SK-N-SH (cell line): ENCODE measurements around the gene FGF18. TPM values are rescaled to one million over a fixed set of nuclear protein-coding genes. Genes with fewer than 3 reads are reported as not detected.

ENCODE experiments used
- CTCF ChIA-PET: fragments of 300-600, 350-600 bp; formaldehyde crosslinking; extraction: SDS; loops from one replicate; lab custom pipeline; 2021; lab: Yijun Ruan, JAX
- POLR2A ChIA-PET: fragments of 350-600 bp; sonication (Branson Sonifier 250); formaldehyde crosslinking; extraction: SDS; loops from one replicate; lab custom pipeline; 2020; ENCODE audit warnings: antibody characterized with exemption, inconsistent platforms; lab: Yijun Ruan, JAX
- DNase-seq: peaks from one replicate; pipeline ENCODE4 v3.0.0; 2012
- H2AFZ ChIP-seq: fragments of 200-600 bp; sonication (generic); 2 replicates; pipeline ENCODE4 v1.8.1; 2016; ENCODE audit warnings: antibody characterized with exemption, mild to moderate bottlenecking, low read depth
- H3F3A ChIP-seq: fragments of 200-600 bp; sonication (generic); replicated peaks from 2 replicates; pipeline ENCODE3; 2016; ENCODE audit warnings: antibody characterized with exemption, mild to moderate bottlenecking; ENCODE audit not compliant: insufficient read depth
- H3K27ac ChIP-seq, 2 experiments: fragments of 200-500 bp in 1 of 2; fragments of 200-600 bp in 1 of 2; sonication (Bioruptor generic) in 1 of 2; sonication (generic), shearing (Covaris generic) in 1 of 2; 2 replicates each; pipeline versions ENCODE4 v1.5.1 to v1.6.1; 2014 to 2016; ENCODE audit warnings: low read depth in 2 of 2, inconsistent platforms in 1 of 2, low read length in 1 of 2, mild to moderate bottlenecking in 1 of 2, mixed read lengths in 1 of 2
- H3K27me3 ChIP-seq: fragments of 200-600 bp; sonication (generic), shearing (Covaris generic); 2 replicates; pipeline ENCODE4 v1.6.1; 2016; ENCODE audit warnings: mixed run types; ENCODE audit not compliant: insufficient read depth
- H3K36me3 ChIP-seq, 2 experiments: fragments of 200-500 bp in 1 of 2; fragments of 200-600 bp in 1 of 2; sonication (Bioruptor generic) in 1 of 2; sonication (generic) in 1 of 2; replicated peaks in 1 of 2; 2 replicates each; pipeline versions ENCODE3 to v1.5.1; 2014 to 2016; ENCODE audit warnings: low read length in 1 of 2, mild to moderate bottlenecking in 1 of 2; ENCODE audit not compliant: insufficient read depth in 2 of 2, control insufficient read depth in 1 of 2
- H3K4me1 ChIP-seq, 2 experiments: fragments of 200-500 bp in 1 of 2; fragments of 200-600 bp in 1 of 2; sonication (Bioruptor generic) in 1 of 2; sonication (generic), shearing (Covaris generic) in 1 of 2; 2 replicates each; pipeline versions ENCODE4 v1.5.1 to v1.6.1; 2014 to 2016; ENCODE audit warnings: low read depth in 1 of 2, low read length in 1 of 2, mixed run types in 1 of 2; ENCODE audit not compliant: insufficient read depth in 2 of 2, control insufficient read depth in 1 of 2
- H3K4me2 ChIP-seq: fragments of 200-600 bp; sonication (generic), shearing (Covaris generic); 2 replicates; pipeline ENCODE4 v1.6.1; 2017; ENCODE audit warnings: mixed run types
- H3K4me3 ChIP-seq, 2 experiments: fragments of 200-500 bp in 1 of 2; fragments of 200-600 bp in 1 of 2; sonication (Bioruptor generic) in 1 of 2; sonication (generic), shearing (Covaris generic) in 1 of 2; 2 replicates each; pipeline versions ENCODE4 v1.5.1 to v1.8.1; 2014 to 2016; ENCODE audit warnings: low read depth in 2 of 2, inconsistent platforms in 1 of 2, low read length in 1 of 2, mild to moderate bottlenecking in 1 of 2, mixed read lengths in 1 of 2, moderate library complexity in 1 of 2
- H3K79me2 ChIP-seq: fragments of 200-600 bp; sonication (generic); 2 replicates; pipeline ENCODE4 v1.8.1; 2017; ENCODE audit warnings: mild to moderate bottlenecking; ENCODE audit not compliant: insufficient read depth
- H3K9ac ChIP-seq: fragments of 200-600 bp; sonication (generic); 2 replicates; pipeline ENCODE4 v1.6.1; 2017; ENCODE audit warnings: mixed run types
- H3K9me2 ChIP-seq: fragments of 200-600 bp; sonication (generic); 2 replicates; pipeline ENCODE4 v1.6.1; 2017; ENCODE audit warnings: mixed run types
- H3K9me3 ChIP-seq: fragments of 200-600 bp; sonication (generic); 2 replicates; pipeline ENCODE4 v1.6.1; 2017; ENCODE audit warnings: mixed run types, mild to moderate bottlenecking, moderate library complexity
- H4K20me1 ChIP-seq: fragments of 200-600 bp; sonication (generic); 2 replicates; pipeline ENCODE4 v1.6.1; 2017; ENCODE audit warnings: mild to moderate bottlenecking, mixed run types; ENCODE audit not compliant: insufficient read depth
- CHD2 ChIP-seq: fragments of 150-350 bp; IDR thresholded peaks from 2 replicates; pipeline ENCODE4 v1.6.1; 2018; ENCODE audit warnings: low read length; ENCODE audit not compliant: partially characterized antibody
- ELF1 ChIP-seq: IDR thresholded peaks from 2 replicates; pipeline ENCODE4 v1.4.0; 2012
- EZH2phosphoT487 ChIP-seq: fragments of 200-600 bp; sonication (generic); IDR thresholded peaks from 2 replicates; pipeline ENCODE4 v1.6.1; 2017; ENCODE audit warnings: low read depth, mixed run types, mild to moderate bottlenecking, antibody characterized with exemption, moderate library complexity, borderline replicate concordance
- FOSL2 ChIP-seq: IDR thresholded peaks from 2 replicates; pipeline ENCODE4 v1.4.0; 2012; ENCODE audit warnings: low read depth, mild to moderate bottlenecking, moderate library complexity, borderline replicate concordance
- FOXJ3 ChIP-seq: sonication (generic); formaldehyde crosslinking; IDR thresholded peaks from 2 replicates; pipeline ENCODE4 v1.5.1; 2020; ENCODE audit warnings: mild to moderate bottlenecking, missing genetic modification reagents
- GABPA ChIP-seq: IDR thresholded peaks from 2 replicates; pipeline ENCODE4 v1.4.0; 2012; ENCODE audit warnings: low read depth, mild to moderate bottlenecking
- GATA2 ChIP-seq: sonication (generic); formaldehyde crosslinking; IDR thresholded peaks from 2 replicates; pipeline ENCODE4 v1.5.0; 2020; ENCODE audit warnings: mild to moderate bottlenecking, missing genetic modification reagents
- JUND ChIP-seq: IDR thresholded peaks from 2 replicates; pipeline ENCODE4 v1.4.0; 2012
- MEF2A ChIP-seq: IDR thresholded peaks from 2 replicates; pipeline ENCODE4 v1.4.0; 2012; ENCODE audit warnings: low read depth, borderline replicate concordance
- MXI1 ChIP-seq: IDR thresholded peaks from 2 replicates; pipeline ENCODE4 v1.6.1; 2012; ENCODE audit warnings: mild to moderate bottlenecking, low read depth, low read length, improper control_type of control experiment
- RCOR1 ChIP-seq: fragments of 150-350 bp; IDR thresholded peaks from 2 replicates; pipeline ENCODE4 v1.6.1; 2017; ENCODE audit warnings: antibody characterized with exemption, low read length
- RXRA ChIP-seq: IDR thresholded peaks from 2 replicates; pipeline ENCODE4 v1.4.0; 2012; ENCODE audit warnings: low read depth, mild to moderate bottlenecking, borderline replicate concordance
- TEAD4 ChIP-seq: IDR thresholded peaks from 2 replicates; pipeline ENCODE4 v1.4.0; 2012; ENCODE audit warnings: mild to moderate bottlenecking, borderline replicate concordance; ENCODE audit not compliant: insufficient read depth
- WGBS: methylation state at CpG from one replicate; pipeline ENCODE4 v1.1.6; 2017; ENCODE audit warnings: low lambda C conversion rate; 5-methylcytosine and 5-hydroxymethylcytosine counted together
- polyA plus RNA-seq, 3 experiments: library from polyadenylated mRNA; depleted of rRNA; stranded (reverse); fragments of >200 nt; gene quantifications; 2 replicates each; pipeline ENCODE4 v1.2.3, GENCODE V29; 2012
- TF ChIP-seq, protein P1 (sequence below): IDR thresholded peaks from 2 replicates; pipeline ENCODE4; 2012
- TF ChIP-seq, protein P2 (sequence below): IDR thresholded peaks from 2 replicates; pipeline ENCODE4 v1.4.0; 2012; ENCODE audit warnings: low read depth, borderline replicate concordance
- TF ChIP-seq, protein P3 (sequence below): IDR thresholded peaks from 2 replicates; pipeline ENCODE4 v1.4.0; 2012; ENCODE audit warnings: low read depth, borderline replicate concordance
- TF ChIP-seq, protein P4 (sequence below): IDR thresholded peaks from 2 replicates; pipeline ENCODE4 v1.4.0; 2012; ENCODE audit warnings: low read depth

Gene FGF18
- polyA plus RNA-seq, 1 of the 3 experiments (the other 2 are of a cell fraction), result 0.89 TPM

DNA sequence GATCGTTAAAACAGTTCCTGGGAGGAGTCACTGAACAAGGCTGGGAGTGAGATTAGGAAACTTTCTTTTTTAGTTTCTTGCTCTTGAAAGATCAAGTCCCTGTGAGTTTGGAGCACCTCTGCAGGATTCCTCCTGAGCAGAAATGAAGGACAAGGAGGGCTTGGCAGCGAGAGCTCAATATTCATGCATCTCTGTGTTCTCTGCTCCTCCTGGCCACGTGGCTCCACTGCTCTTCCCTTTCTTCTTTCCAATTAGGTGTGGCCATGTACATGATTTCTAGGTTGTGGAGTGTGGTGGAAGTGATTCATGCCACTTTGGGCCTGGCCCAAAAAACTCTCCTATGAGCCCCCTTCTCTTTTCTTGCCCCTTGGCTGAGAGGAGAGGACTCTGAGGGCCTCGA lies 67.2 kb downstream of the FGF18 start:
- Histone ChIP-seq H3K27me3 (no peaks in the 10 kb centered on the region), H3K27ac (no peak overlapping the region), H3K4me3 (no peak overlapping the region), H4K20me1 (no peaks in the 10 kb centered on the region), H3K4me1 (no peaks in the 10 kb centered on the region), H3K36me3 (no peaks in the 10 kb centered on the region), H3K4me2 (no peak overlapping the region), H3F3A (no peaks in the 10 kb centered on the region)
- CTCF ChIA-PET, result no interaction called here
- 92% methylated on average over 4 of the region's 4 CpGs for WGBS
- TF ChIP-seq EZH2phosphoT487 (no peak), CHD2 (no peak), GATA2 (CRISPR knock-in tag) (no peak), MEF2A (no peak), ELF1 (no peak), RXRA (no peak), FOSL2 (no peak), JUND (no peak), GABPA (no peak), FOXJ3 (CRISPR knock-in tag) (no peak), RCOR1 (no peak)
- TF ChIP-seq, protein P1, sequence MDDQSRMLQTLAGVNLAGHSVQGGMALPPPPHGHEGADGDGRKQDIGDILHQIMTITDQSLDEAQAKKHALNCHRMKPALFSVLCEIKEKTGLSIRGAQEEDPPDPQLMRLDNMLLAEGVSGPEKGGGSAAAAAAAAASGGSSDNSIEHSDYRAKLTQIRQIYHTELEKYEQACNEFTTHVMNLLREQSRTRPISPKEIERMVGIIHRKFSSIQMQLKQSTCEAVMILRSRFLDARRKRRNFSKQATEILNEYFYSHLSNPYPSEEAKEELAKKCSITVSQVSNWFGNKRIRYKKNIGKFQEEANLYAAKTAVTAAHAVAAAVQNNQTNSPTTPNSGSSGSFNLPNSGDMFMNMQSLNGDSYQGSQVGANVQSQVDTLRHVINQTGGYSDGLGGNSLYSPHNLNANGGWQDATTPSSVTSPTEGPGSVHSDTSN, result no peak
- TF ChIP-seq, protein P2, sequence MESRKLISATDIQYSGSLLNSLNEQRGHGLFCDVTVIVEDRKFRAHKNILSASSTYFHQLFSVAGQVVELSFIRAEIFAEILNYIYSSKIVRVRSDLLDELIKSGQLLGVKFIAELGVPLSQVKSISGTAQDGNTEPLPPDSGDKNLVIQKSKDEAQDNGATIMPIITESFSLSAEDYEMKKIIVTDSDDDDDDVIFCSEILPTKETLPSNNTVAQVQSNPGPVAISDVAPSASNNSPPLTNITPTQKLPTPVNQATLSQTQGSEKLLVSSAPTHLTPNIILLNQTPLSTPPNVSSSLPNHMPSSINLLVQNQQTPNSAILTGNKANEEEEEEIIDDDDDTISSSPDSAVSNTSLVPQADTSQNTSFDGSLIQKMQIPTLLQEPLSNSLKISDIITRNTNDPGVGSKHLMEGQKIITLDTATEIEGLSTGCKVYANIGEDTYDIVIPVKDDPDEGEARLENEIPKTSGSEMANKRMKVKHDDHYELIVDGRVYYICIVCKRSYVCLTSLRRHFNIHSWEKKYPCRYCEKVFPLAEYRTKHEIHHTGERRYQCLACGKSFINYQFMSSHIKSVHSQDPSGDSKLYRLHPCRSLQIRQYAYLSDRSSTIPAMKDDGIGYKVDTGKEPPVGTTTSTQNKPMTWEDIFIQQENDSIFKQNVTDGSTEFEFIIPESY, result no peak
- TF ChIP-seq, protein P3, sequence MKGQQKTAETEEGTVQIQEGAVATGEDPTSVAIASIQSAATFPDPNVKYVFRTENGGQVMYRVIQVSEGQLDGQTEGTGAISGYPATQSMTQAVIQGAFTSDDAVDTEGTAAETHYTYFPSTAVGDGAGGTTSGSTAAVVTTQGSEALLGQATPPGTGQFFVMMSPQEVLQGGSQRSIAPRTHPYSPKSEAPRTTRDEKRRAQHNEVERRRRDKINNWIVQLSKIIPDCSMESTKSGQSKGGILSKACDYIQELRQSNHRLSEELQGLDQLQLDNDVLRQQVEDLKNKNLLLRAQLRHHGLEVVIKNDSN, result no peak
- TF ChIP-seq, protein P4, sequence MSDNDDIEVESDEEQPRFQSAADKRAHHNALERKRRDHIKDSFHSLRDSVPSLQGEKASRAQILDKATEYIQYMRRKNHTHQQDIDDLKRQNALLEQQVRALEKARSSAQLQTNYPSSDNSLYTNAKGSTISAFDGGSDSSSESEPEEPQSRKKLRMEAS, result no peak
- TF ChIP-seq, all 33 proteins: peak for 0
- POLR2A ChIA-PET, result no interaction called here
- no peaks in the 10 kb centered on the region for H3K79me2 ChIP-seq
- H3K9me3 ChIP-seq, result no peaks in the 10 kb centered on the region
- H2AFZ ChIP-seq, result no peak overlapping the region
- H3K9me2 ChIP-seq, result no peaks in the 10 kb centered on the region
- no peak for DNase-seq
- no peak overlapping the region for H3K9ac ChIP-seq

DNA sequence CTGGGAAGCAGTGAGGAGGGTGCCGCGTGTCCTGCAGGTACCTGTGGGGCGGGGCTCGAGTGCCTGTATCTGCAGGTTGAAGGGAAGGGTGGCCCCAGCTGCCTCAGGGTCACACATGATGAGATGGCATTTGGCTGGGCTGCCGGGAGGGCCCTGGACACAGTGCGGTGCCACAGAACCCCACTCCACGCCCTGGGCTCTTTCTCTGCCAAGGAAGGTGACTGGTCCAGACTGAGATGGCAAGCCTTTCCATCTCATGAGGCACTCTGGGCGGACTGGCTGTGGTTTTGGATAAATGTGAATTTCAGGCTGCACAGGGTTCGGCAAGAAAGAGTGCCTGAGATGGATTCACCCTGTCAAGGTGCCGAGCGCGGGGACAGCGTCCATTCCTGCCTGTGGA lies 69.4 kb downstream of the FGF18 start:
- Histone ChIP-seq H3K4me1 (peaks cover 2 to 12% of the 10 kb centered on the region in 2 experiments; a peak in 2 of 4 replicates), H3K9me3 (no peaks in the 10 kb centered on the region), H3K36me3 (no peaks in the 10 kb centered on the region), H3K4me2 (no peak overlapping the region), H3K9me2 (no peaks in the 10 kb centered on the region), H3F3A (no peaks in the 10 kb centered on the region), H3K4me3 (no peak overlapping the region), H2AFZ (no peak overlapping the region), H4K20me1 (no peaks in the 10 kb centered on the region), H3K79me2 (no peaks in the 10 kb centered on the region), H3K9ac (no peak overlapping the region), H3K27me3 (no peaks in the 10 kb centered on the region), H3K27ac (no peak overlapping the region)
- TF ChIP-seq GABPA (no peak), MXI1 (no peak), TEAD4 (no peak)
- no peak for DNase-seq
- WGBS, result 61% methylated on average over 7 of the region's 13 CpGs
- POLR2A ChIA-PET, result no interaction called here
- CTCF ChIA-PET, result interaction anchor here (1.2 kb wide), 1 partner anchor 59 kb away, joined by 3 read pairs; no protein-coding TSS in a partner anchor
